HUES6 (cell line): ENCODE results near the gene CCDC152.
"Not testable (repeated sequence)": the region's sequence is repeated elsewhere in the genome, so short reads cannot be mapped to it uniquely, and the experiment has no call there.

Experiments used
- H3K27ac ChIP-seq: 2 replicates; pipeline ENCODE4 v1.7.0; 2013; ENCODE audit warnings: low read depth, mild to moderate bottlenecking, low read length, inconsistent platforms
- H3K27me3 ChIP-seq: 2 replicates; pipeline ENCODE4 v1.6.1; 2013; ENCODE audit warnings: low read length; ENCODE audit not compliant: control insufficient read depth, insufficient read depth
- H3K36me3 ChIP-seq: 2 replicates; pipeline ENCODE4 v1.6.1; 2013; ENCODE audit warnings: low read length; ENCODE audit not compliant: control insufficient read depth, insufficient read depth
- H3K4me1 ChIP-seq: 2 replicates; pipeline ENCODE4 v1.6.1; 2013; ENCODE audit warnings: low read length; ENCODE audit not compliant: control insufficient read depth, insufficient read depth
- H3K4me3 ChIP-seq: 2 replicates; pipeline ENCODE4 v1.5.1; 2013; ENCODE audit warnings: low read depth, low read length
- H3K9ac ChIP-seq: one replicate; pipeline ENCODE4 v1.6.1; 2013; ENCODE audit warnings: mild to moderate bottlenecking, low read length
- H3K9me3 ChIP-seq: 2 replicates; pipeline ENCODE4 v1.6.1; 2013; ENCODE audit warnings: low read depth, low read length; ENCODE audit not compliant: control insufficient read depth, insufficient read depth

The CCDC152 gene

GRCh38 chr5:42813533-42813932 is 56.9 kb downstream of the CCDC152 start:
- Histone ChIP-seq H3K27me3 (no peaks in the 10 kb centered on the region), H3K27ac (no peak overlapping the region), H3K4me3 (no peak overlapping the region), H3K9me3 (no peaks in the 10 kb centered on the region), H3K9ac (peak overlapping the region; percentile 17), H3K36me3 (no peaks in the 10 kb centered on the region), H3K4me1 (peaks cover 33% of the 10 kb centered on the region)

DNA sequence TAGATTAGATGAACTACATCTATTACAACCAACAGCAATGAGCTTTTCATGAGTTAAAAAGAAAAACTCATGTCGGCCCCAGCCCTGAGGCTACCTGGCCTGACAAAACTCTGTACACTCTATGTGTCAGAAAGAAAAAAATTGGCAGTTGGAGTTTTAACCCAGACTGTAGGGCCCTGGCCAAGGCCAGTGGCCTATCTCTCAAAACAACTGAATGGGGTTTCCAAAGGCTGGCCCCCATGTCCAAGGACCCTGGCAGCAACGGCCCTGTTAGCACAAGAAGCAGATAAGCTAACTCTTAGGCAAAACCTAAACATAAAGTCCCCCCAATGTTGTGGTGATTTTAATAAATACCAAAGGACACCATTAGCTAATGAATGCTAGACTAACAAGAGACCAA is 59.9 kb downstream of the CCDC152 start:
- H3K27me3 ChIP-seq, H3K27ac ChIP-seq, H3K4me3 ChIP-seq, H3K9ac ChIP-seq, H3K36me3 ChIP-seq, H3K9me3 ChIP-seq: not testable (repeated sequence)
- peaks cover 27% of the 10 kb centered on the region for H3K4me1 ChIP-seq

- Histone ChIP-seq H3K27me3 (no peaks in the 10 kb centered on the region), H3K9ac (no peak overlapping the region), H3K27ac (no peak overlapping the region), H3K4me3 (no peak overlapping the region), H3K4me1 (0 out of 2 replicates have a peak, but pooled peaks cover 5% of the 10 kb centered on the region), H3K36me3 (no peaks in the 10 kb centered on the region), H3K9me3 (no peaks in the 10 kb centered on the region)
Observed at GRCh38 chr5:42819745-42820144, 63.1 kb downstream of the CCDC152 start.

DNA sequence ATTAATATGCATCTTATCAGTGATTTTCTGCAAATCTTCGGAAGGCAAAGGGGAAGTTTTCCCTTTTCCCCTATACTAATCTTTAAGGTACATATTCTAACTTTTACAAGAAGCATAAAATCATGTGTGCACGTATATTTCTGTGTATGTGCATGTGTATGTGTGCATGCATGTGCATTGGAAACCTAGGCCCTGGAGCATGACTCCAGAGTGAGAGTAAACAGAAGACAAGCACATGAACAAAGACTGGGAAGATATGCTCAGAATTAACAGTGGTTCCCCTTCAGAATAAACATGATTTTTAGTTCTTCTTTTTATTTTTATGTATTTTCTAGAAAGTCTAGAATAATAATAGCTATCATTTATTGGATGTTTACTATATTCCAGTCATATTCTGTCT is 65.9 kb downstream of the CCDC152 start:
- Histone ChIP-seq H3K4me1 (no peaks in the 10 kb centered on the region), H3K27ac (no peak overlapping the region), H3K9ac (no peak overlapping the region), H3K27me3 (no peaks in the 10 kb centered on the region), H3K4me3 (no peak overlapping the region), H3K36me3 (no peaks in the 10 kb centered on the region), H3K9me3 (no peaks in the 10 kb centered on the region)

DNA sequence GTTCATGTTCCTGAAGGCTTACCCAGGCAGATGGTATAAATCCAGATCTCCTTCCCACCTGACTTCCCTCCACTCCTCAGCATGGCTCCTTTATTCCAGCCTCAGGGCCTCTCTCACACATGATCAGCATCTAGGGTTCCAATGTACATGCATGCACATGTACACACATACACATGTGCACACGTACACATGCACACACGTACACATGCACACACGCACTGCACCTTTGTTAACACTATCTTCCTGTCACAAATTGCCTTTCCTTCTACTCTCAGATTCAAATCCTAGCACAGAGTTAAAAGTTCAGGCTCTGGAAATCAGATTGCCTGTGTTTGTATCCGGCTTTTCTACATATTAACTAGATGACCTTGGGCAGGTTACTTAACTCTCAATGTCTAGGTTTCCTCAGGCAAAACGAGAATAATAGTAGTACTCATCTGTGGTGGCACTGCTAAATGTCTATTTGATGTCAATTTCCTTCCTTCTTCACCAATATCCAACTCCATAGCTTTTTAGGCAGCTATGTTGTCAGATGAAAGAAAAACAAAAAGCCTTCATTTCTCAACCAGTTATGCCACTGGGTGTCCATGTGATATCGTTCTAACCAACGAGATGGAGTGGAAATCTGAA is 67.8 kb downstream of the CCDC152 start:
- Histone ChIP-seq H3K9ac (no peak overlapping the region), H3K27ac (no peak overlapping the region), H3K4me3 (no peak overlapping the region), H3K27me3 (no peaks in the 10 kb centered on the region), H3K9me3 (no peaks in the 10 kb centered on the region), H3K4me1 (no peaks in the 10 kb centered on the region), H3K36me3 (no peaks in the 10 kb centered on the region)

DNA sequence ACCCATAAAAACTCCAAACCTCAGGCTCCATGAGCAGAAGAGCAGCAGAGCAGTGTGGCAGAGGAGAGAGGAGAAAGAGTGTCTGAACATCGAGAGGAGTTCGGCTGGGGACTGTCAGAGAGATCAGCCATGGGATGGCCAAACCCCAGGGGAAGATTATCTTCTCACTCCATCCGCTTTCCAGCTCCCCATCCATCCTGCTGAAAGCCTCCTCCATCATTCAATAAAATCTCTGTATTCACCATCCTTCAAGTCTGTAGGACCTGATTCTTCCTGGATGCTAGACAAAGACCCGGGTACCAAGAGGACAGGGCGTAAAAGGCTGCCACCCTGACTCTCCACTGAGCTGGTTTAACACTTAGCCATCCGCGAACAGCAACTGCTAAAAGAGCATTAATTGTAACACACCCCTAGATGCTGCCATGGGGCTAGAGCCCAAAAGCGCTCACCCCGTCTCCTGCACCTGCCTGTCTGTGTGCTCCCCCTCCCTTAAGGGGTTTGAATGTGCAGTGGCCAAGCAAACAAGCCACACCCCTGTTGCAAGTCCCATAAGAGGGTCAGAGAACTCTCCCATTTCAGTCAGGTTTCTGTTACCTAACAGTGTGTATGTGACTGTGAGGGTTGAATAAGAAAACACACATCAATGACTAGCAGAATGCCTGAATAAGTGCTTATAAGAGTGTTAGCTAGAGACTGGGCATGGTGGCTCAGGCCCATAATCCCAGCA is 69.0 kb downstream of the CCDC152 start:
- Histone ChIP-seq H3K9ac (no peak overlapping the region), H3K36me3 (no peaks in the 10 kb centered on the region), H3K4me3 (no peak overlapping the region), H3K9me3 (no peaks in the 10 kb centered on the region), H3K27ac (no peak overlapping the region), H3K4me1 (no peaks in the 10 kb centered on the region), H3K27me3 (no peaks in the 10 kb centered on the region)

GRCh38 chr5:42826757-42827515 is 70.3 kb downstream of the CCDC152 start:
- Histone ChIP-seq H3K9me3 (no peaks in the 10 kb centered on the region), H3K4me1 (no peaks in the 10 kb centered on the region), H3K27me3 (no peaks in the 10 kb centered on the region), H3K27ac (no peak overlapping the region), H3K4me3 (no peak overlapping the region), H3K9ac (no peak overlapping the region), H3K36me3 (no peaks in the 10 kb centered on the region)

GRCh38 chr5:42828671-42829070 is 72.1 kb downstream of the CCDC152 start:
- Histone ChIP-seq H3K9ac (no peak overlapping the region), H3K9me3 (no peaks in the 10 kb centered on the region), H3K27me3 (no peaks in the 10 kb centered on the region), H3K27ac (no peak overlapping the region), H3K36me3 (no peaks in the 10 kb centered on the region), H3K4me1 (no peaks in the 10 kb centered on the region), H3K4me3 (no peak overlapping the region)

DNA sequence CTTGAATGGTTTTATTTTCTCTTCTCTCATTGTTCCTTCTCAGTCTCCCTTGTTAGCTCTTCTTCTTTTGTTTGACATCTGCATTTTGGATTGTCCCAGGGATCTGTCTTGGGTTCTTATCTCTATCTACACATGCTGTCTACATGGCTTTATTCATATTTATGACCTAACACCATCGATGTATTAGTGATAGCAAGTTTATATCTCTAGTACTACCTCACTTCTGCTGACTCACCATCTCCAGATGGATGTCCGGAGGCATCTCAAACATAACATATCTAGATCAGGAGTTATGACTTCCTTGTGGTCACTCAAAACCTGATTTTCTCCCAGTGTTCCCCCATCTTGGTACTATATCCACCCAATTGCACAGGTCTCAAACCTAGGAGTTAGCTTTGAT is 74.3 kb downstream of the CCDC152 start:
- no peaks in the 10 kb centered on the region for H3K36me3 ChIP-seq
- H3K4me3 ChIP-seq = no peak overlapping the region
- H3K27me3 ChIP-seq = no peaks in the 10 kb centered on the region
- no peaks in the 10 kb centered on the region for H3K4me1 ChIP-seq
- 0 out of 2 replicates have a peak, but pooled peaks cover 3% of the 10 kb centered on the region for H3K9me3 ChIP-seq
- H3K9ac ChIP-seq = no peak overlapping the region
- H3K27ac ChIP-seq = no peak overlapping the region

DNA sequence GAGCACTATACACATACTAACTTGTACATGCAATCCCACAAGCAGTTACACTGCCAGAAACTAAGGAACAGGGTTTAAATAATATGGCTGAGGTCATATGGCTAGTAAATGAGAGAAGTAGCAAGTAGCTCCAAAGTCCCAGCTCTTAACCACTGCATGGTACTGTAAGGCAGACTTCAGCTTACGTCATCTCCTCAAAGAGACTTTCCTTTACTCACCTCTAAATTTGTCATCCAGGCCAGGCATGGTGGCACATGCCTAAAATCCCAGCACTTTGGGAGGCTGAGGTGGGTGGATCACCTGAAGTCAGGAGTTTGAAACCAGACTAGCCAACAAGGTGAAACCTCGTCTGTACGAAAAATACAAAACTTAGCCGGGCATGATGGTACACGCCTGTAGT is 75.4 kb downstream of the CCDC152 start:
- no peak overlapping the region for H3K27ac ChIP-seq
- no peak overlapping the region for H3K9ac ChIP-seq
- H3K9me3 ChIP-seq = 0 out of 2 replicates have a peak, but pooled peaks cover 3% of the 10 kb centered on the region
- H3K4me3 ChIP-seq = no peak overlapping the region
- no peaks in the 10 kb centered on the region for H3K27me3 ChIP-seq
- no peaks in the 10 kb centered on the region for H3K4me1 ChIP-seq
- no peaks in the 10 kb centered on the region for H3K36me3 ChIP-seq
